Stimulated activated CD4-positive, alpha-beta T cell treated with anti-CD3 and anti-CD28 coated beads, Interleukin-1b, Interleukin-23, amount 100 ng/mL, for 1 hour (primary cell): ENCODE results near the gene COX8A.

Experiments used
- DNase-seq, 2 donors: peaks; one replicate each; pipeline ENCODE4 v3.0.0-alpha.2; 2020; ENCODE audit warnings: low read depth in 2 of 2

The COX8A gene

DNA sequence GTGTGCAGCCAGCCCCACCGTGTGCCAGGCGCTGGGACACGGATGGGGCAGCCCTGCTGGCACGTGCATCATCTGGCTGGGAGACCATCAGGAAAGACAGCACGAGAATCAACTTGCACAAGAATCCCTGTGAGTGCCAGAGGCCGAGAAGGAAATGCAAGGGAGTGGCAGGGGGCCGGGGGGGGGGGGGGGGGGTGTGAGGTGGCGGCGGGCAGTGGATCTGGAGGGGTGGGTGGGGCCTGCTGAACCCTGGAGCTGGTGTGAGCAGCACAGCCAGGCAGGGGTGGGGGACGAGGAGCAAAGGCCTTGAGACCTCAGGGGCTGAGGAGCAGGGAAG is 47.3 kb downstream of the COX8A start:
- no peak for DNase-seq

DNA sequence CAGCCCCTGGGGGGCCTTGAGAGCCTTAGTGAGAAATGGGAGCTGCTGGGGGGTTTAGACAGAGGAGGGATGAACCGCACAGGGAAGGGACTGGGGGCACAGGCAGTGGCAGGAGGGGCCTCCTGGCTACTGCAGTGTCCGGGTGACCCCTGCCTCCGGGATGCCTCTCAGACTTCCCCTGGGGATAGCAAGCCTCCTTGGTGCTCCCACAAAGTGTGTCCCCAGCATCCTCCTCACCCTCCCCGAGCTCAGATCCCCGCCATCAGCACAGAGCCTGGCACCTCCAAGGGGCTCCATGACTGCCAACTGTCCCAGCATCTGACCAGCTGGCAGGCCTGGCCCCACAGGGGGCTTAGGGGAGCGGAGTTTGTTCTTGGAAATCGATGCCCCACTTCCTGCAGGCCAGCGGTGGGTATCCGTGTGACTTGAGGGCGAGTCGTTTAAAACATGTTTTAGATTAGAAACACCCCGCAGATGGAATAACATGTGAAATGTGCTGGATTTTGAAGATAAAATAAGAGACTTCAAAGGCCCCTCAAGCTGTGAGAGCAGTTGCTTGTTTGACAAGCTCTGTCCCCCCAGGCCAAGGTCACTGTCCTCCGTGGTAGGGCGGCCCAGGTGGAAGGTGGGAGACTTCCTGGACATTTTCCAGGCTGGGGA is 47.8 kb downstream of the COX8A start:
- no peak for DNase-seq

DNA sequence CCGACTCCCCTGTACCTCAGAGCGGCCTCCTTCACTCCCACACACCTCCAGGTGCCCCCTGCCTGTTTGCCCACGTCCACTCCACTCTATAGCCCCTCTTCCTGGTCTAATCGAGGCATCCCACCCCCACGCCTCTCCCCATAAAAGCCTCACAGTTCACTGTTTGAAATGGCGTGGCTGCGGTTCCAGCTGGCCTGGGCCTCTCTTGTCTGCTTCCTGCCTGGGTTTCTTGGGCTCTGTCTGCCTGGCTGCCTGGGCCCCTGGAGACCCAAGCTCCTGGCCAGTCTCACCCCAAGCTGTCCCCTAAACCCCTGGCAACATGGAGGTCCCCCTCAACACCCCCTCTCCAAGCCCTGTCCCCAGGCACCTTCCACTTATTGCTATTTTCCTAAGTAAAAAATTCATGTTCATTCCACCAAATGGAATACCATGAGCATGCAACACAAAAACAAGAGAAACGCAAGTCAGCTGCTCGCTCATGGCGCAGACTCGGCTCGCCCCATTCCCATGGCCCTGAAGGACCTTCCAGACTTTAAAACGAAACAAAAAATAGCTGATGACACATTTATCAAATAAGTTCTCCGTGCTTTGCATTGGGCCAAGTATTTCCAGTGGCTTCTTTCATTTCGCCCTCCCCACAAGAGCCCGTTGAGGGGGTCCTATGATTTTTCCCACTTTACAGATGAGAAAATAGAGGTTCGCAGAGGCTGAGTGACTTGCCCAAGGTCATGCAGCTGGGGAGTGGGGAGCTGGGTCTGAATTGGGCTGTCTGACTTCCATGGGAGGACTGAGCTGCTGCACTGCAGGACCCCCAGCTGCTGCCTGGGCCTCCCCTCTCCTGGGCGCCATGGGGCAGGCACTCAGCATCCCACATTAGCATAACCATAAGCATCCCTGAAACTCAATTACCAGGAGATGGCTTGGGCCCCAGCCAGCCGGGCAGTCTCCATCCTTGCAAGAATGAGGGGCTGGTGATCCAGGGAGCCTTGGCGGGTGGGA is 49.6 kb downstream of the COX8A start:
- no peak for DNase-seq

DNA sequence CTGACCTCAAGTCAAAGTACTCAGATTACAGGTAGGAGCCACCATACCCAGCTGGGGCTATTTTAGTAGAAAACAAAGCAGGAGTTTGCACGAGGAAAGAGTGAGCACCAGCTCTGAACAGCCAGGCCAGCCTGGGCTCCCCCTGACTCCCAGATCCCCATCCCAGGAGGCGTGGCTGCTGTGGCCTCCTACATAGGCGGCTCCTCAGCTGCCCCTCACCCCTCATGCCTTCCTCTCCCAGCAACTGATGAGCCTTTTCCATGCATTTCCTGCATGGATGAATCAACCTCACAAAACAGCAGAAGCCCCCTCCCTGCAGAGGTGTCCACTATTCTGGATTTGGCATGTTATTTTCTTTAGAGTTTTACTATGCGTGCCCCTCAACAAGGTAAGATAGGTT is 50.8 kb downstream of the COX8A start:
- DNase-seq, result no peak
